ENCODE results near the gene KLHL29.

The KLHL29 gene

DNA sequence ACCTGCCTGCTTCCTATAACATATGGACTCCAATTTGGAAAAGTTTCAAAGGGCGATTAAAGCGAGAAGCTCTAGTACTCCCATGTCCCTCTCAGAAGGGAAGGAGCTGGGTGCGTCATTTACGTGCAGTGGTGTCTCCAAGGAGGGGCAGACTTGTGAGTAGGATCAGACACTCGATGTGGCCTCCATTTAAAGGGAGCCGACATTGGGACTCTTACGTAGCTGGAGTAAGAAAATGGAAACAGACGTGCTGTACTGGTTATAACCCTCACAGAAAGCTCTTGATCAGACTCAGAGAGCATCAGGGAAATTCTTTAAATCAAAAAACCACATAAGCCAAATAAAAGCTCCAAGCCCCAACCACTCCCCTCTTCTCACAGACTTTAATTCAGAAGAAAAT, 198.5 kb downstream of the KLHL29 start:
- DNase-seq, result no peak

DNA sequence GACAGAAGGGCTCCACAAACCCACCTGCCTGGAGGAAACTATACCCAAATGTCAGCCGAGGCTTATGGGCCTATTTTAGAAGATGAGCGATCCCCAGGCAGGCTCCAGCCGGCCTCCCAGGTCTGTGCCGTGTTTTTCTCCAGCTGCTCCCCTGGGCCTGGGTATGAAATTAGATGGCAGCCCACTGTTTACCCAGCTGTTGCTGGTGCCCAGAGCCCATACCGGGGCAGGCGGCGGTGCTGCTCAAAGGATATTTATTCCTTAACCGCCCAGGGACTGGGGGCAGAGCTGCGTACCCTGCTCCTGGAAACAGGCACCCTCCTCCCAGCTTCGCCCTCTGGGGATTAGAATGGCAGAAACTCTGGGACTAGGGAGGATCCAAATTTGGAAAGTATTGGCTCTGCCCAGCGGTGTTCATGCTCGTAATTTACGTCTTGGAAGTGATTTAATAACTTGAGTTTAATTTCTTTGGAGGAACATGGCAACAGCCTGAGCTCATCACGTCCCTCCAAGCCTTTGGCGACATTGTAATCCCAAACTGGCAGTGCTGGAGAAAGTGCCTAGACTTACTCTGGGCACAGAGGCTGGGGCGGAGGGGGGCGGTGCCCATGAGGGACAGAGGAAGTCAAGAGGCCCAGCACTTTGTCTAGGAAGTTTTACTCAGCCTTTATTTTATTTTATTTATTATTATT, 199.2 kb downstream of the KLHL29 start:
- no peak for DNase-seq

DNA sequence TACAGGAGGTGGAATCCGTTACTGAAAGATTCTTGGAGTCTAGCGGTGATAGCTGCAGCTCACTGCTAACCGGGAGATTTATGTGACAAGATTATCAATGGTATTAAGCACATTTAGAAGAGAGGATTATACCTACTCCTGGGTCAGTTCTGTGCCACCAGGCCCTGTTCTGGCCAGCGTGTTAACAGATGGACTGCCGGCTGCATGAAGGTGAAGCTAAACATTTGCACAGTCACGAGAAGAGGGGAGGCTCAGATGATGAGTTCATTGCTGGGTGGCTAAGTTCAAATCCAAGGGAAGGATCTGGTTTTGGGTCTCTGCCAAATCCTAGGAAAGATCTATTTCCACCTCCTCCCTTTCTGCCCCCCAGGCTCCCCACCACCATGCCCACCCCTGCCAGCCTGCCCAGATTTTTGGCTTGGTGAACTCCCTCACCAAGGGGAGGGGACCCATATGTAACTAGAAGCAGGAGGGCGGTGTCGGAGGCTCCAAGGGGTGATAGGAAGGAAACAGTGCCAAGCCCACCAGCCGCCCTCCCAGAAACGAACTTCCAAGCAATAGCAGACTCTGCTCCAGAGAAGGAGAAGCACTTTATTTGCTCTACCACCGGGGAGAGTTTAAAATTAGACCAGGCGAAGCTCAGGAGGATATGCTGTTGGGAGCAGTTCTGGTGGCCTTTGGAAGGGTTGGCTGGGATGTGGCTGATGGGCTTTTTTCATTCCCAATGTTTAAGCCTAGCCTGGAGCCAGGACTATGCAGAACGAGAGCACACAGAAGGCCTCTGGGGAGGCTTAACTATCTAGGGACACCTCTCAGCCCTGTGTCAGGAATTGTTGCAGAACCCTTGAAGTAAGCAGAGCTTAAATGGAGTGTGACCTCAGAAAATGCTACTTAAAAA, 200.5 kb downstream of the KLHL29 start:
- no peak for DNase-seq

DNA sequence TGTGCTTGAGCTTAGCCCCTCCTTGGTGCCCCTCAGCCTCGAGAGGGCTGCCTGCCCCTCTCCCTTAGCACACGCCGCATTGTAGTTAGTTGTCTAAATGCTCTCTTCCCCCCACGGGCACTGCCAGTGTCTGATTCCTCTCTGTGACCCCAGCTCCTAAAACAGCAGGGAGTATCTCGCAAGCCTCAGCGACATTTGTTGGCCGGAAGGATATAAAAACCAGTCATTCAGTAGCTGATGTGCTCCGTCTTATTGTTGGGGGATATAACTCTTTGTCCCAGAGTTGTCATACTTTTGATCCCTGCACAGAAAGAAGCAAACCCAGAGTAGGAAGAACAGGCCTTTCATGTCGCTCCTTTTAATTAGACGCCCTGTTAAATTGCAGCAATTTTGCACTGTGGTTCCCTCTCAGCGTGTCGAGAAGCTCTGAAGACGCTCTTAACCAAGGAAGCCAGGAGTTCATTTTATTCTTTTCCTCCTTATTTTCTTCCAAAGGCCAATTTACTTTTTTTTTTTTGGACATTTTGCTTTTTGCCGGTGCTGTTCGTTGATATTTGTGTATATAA, 201.8 kb downstream of the KLHL29 start:
- no peak for DNase-seq

DNA sequence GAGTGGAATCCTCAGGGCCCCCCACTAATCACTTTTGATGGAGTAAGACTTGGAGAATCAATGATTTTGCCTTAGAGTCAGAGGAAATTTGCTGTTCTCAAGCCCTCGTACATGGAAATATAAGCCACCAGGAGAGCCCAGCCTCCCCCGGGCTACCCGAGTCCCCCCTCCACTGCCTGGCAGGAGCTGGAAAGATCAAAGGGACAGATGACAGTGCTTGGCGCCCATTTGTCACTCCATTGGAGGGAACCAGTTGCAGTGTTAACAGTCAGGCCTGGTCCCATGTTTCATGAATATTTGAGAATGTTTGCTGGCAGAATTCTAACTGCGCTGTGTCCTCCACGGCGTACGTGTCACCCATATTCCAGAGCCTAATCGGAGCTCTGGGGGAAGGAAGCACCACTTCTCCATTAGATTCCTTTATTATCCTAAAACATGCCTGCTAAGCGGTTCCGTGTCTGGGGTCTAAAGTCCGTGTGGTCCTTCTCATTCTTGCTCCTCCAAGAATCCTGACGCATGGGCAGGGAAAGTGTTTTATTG, 202.4 kb downstream of the KLHL29 start:
- no peak for DNase-seq

DNA sequence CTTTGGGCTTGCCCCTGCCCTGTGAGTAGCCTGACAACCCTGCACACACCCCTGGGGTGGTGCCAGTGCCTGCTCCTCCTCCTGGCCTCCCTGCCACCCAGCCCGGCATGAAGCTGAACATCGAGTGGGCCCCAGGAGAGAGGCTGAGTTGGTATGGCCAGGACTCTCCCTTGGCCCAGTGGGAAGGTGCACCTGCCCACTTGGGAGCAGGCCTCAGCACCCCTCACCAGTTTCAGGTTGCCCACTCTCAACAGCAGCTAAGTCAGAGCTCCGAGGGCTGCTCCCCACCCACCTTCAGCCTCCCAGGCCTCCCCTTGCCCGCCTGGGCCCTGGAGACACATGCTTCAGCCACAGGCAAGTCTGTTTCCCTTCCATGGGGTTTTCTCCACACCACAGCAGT, 203.1 kb downstream of the KLHL29 start:
- DNase-seq, result no peak

DNA sequence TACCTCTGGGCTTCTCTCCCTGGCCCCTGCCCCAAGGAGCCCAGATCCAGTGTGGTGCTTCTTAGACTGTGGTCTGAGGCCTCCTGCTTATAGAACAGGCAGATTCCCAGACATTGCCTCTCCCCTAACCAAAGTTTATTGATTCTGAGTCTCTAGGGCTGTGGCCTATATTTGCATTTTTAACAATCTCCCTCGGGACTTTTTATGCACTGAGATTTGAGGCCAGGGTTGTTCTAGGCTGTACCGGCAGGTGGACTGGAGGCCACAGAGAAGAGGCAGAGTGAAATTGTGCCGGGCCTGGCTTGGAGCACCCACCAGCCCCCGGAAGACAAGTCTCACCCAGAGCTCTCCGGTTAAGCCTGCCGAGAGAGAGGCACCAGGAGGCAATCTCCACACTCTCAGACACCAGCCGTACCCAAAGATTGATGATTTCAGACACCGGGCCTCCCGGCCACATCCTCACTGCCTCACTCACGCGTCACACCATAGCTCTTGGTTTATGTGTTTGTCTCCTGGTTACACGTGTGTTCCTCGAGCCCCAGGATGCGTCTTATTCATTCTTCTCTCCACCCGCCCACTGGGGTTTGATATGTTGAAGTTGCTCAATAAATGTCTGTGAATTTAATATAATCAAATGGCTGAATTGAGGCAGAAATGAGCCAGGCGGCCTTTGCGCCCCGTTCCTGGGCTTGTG, 203.7 kb downstream of the KLHL29 start:
- no peak for DNase-seq

DNA sequence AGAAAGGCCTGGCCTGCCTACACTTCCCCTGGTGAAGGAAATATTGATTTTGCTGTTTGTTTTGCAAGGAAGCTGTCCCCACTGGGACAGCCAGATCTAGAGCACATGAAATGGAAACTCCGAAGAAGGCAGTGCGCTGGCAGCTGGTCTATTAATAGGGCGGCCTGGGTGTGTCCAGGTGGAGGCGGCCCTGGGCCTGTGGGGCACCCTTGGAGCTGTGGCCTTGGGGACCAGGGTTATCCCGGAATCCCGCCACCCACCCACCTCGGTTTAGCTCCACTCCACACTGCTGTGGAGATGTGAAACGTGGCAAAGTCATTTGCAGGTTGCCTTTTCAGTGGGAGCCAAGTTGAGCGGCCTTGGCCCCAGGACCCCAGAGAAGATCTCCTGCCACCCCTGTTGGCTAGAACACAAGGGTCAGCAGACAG, 204.3 kb downstream of the KLHL29 start:
- no peak for DNase-seq

DNA sequence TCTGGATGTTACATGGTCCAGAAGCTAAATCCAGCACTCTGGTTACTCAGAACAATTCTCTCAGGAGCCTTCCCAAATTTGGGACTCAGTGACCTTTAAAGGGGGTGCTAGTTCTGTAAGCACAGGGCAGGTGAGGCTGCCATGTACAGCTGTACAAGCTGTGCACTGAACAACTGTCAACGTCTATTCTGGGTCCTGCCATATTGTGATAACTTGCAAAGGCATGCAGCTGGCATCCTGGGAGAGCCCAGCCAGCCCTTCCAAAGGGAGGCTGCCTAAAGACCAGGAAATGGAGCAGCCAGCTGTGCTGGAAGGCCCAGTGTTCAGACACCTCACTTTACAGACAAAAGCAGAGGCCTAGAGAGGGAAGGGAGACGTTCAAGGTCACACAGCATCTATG, 204.8 kb downstream of the KLHL29 start:
- DNase-seq, result no peak

DNA sequence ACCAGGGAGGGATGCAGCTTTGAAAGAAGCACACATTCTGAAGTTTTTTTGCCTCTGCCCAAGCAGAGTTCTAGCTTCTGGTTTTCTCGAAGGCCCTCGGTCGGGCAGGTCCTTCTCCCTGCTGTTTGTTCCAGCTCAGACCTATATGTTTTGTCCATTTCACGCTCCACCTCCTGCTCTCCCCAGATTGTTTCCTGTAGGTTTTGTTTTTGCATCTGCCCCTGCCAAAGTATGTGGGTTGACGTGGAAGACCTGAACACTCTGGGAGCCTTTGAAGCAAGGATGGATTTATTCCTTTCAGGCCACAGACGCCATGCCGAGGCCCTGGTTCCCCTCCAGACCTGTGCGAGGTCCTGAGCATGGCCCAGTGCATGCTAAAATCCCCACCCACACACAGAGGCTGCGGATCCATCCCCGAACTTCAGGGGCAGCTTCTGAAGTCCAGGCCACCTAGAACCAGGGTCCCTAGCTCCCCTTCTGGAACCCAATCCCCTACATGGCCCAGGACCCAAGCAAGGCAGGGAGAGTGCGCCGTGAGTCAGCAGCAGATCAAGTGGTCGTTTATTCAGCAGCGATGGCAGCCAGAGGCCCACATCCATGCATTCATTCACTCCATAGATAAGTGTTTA, 205.4 kb downstream of the KLHL29 start:
- no peak for DNase-seq

DNA sequence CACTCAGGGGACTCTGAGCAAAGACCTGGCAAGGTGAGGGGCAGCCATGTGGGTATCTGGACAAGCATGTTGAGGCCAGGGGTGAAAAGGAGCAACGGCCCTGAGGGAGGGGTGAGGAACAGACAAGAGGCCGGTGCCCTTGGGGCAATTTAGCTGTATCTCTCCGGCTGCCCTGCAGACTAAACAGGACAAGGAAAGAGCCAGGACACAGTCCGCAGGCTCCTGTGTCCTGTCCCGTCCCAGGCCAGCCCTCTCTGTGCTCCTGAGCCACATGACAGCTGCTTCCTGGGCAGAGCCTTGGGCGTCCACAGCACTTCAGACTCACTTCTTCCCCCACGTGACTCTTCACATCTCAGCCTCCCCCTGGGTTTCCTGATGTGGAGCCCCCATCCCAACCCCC, 206.1 kb downstream of the KLHL29 start:
- no peak for DNase-seq

DNA sequence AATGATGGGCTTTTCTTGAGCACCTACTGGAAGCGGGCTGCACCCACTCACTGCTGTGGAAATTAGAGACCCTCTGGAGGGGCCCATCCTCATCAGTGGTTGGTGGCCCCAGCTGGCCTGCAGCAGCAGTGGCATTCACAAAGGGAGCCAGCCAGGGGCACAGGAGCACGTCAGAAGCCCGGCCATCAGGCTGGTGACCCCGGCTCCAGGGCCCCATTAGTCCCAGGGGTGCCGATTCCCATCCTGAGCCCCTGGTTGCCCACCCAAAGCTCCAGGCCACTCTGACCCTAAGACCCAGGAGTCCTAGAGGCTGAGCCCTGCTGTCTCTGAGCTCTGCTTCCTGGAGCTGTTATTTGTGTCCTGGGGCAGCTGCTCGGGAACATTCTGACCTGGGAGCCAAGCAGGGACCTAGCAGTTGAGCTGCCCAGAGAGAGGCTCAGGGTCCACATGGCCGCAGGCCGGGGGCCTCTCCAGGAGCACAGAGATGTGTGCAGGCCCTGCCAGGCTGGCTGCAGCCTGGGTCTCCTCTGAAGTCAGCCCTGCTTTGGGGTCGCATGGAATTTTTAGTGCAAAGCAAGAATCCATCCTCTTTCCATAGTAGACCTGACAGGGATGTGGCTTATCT, 207.2 kb downstream of the KLHL29 start:
- DNase-seq, result no peak

DNA sequence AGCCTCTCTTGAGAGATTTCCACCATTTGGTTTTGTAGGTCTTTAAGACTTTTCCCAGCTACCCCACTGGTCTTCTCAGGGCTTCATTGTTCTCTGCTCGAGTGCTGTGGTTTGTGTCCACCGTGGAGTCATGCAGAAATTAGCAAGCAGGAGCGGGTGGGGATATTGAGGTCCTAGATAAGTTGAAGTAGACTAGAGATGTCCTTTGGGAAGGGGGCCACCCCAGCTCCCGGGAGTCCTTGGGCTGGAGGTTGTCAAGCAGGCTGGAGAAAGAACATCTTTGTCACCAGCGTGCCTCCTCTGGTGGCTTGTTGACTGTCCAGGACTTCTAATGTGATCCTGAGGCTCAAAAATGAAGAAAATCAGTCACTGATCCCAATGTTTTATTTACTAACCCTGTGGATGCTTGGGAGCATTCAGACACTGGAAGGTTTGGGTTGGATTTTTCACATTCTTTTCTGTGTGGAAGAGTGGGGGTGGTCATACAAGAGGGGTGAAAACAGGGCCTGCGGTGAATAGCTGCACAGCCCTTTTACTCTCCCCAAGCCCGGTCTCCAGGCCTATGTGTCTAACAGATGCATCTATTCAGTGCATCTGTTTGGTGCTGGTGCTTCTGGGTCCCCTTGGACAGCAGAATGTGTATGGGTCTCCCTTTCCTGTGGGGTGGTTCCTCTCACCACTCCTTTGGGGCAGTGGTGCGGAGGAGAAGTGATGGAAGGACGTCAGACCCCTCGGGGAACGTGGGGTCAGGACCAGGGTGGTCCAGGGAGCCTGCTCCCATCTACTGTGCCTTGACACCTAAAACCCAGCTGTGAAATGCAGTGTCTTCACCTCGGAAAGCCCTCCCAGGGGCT, 208.1 kb downstream of the KLHL29 start:
- DNase-seq, result no peak

DNA sequence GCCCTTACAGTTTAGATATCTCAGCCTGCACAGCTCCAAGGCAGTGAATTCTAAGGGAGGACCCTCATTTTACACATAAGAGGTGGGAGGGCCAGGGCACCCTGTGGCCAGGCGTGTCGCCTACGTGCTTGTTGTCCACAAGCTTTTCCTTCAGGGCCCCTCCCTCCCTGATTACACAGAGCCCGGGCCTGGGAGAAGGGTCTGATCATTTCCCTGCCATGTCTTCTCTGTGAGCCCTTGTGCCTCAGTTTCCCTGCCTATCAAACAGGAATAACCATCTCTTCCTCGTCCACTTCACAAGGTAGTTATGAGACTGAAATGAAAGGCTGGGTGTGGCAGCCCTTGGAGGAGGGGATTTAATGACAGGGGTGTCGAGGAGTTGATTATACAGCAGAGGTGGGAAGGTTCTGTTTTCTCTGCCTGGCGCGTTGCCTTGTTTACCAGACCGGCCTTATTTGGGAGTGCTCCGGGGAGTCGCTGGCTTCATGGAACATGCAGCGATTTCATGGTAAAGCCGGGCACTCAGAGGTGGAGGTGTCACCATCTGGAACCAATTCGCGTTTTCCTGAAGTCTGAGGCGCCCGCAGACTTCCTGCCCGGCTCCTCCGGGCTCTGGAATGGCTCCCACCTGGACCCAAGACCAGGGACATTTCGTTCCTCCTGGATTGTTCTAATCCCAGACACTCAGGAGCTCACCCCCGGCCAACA, 208.9 kb downstream of the KLHL29 start:
- no peak for DNase-seq

DNA sequence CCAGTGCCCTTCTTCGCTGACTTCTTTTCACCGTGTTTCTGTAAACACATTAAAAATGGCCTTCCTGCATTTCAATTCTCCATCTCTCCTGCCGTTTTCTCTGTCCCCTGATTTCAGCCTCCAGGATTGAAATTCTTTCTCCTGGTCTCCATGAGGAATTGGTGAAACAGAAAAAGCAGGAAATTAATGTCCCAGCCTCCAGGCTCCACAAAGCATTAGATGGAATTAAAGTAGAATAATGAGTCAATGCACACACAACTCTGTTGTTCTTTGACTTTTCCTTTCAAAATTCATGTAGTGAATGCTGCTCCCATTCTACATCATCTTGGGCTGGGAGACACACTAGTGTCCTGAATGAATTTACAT, 209.5 kb downstream of the KLHL29 start:
- DNase-seq, result no peak

DNA sequence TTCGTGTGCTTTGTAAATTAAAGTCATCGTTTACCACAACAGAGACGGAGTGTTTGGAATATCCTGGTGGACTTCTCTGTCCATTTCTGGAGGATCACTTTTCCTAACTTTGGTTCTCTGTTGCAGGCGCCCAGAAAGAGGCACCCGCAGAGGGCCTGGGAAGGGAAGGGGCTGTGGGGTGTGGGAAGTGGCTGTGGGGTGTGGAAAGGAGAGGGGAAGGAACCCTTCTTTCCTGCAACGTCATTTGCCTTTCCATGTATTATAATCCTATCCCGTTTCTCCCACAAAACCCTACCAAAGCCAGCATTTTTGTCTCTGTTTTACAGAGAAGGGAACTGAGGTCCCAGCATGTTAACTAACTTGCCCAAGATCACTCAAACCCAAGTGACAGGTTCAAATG, 210.0 kb downstream of the KLHL29 start:
- no peak for DNase-seq

DNA sequence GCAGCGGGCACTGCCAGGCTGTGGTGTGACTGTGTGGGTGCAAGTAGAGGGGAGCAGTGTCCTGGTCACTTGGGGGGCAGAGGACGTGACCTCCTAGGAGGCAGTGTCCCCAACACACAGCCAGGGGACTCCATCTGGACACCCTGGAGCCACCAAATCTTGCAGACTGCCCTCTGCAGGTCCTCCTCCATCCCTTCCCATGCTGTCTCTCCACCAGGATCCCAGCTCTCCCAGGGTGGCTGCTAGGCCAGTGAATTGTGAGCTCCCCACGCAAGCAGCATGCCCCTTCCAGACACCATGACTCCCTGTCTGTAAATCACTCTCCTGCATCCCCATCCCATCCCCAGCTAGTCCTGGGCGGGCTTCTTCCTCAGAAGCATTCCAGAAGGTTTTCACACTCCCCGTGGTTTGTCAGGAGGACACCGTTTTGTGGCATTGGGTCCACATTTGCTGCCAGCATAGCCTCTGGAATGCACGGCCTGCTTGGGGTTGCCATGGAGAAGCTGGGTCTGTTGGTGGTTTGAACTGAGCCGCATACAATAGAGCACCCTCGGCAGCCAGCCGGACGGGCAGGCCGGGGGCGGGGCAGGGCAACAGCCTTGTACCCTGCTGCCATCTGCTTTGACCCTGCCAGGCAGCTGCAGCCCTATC, 210.7 kb downstream of the KLHL29 start:
- DNase-seq, result no peak

DNA sequence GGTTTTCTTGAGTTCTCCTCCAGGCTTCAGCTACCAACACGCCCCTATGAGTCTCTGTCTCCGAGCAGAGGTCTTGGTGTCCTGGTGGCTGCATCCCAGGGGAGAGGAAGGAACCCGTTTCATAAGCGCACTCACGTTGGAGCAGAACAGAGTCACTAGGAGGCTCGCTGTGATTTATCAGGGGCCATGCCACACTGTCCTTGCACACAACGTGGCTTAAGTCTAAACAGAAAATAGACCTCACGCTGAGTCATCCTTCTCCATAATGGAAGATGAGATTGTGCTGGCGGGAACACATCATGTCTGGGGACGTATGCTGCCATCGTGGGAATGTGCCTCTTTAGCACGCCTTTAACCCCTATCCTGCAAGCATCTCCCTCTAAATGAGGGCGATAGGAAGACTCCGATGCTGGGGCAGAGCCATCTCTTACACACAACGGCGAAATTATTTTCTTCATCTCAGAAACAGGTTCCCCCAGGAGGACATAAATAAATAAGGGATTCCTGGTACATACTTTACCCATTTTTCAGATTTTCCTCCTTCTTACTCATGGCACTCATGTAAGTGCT, 211.4 kb downstream of the KLHL29 start:
- DNase-seq, result no peak

DNA sequence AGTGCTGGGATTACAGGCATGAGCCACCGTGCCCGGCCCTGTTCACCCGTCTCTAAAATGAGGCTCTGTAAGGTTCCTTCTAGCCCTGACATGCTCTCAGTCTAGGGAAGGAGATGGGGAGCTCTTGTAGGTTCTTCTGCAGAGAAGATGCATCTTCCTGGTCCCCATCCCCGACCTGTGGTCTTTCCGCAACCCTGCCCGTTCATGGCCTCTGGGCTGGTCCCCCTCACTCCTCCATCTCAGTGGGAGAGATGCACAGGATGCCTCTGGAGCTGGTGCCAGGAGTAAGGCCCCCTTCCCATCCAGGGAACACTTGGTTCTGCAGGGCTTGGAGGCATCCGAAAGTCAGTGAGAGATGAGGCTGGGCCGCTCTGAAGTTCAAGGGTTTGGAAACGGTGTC, 212.7 kb downstream of the KLHL29 start:
- no peak for DNase-seq

DNA sequence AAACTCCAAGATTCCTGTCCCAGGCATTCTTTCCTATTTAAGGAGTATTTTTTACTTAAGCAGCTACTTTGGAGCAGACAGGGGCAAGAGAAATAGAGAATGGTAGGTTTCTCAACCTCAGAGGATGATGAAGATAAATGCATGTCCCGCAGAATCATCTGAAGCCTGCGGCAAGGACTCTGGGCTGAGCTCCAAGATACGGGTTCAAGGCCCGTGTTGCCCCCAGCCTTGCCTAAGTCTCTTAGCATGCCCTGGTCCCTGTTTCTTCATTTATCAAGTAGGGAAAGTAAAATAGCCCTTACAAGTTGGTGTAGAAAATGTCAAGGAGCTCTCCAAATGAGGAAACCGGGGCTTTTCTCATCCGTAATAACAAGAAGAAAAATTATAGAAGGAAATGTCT, 214.0 kb downstream of the KLHL29 start:
- DNase-seq, result no peak
